ENCODE results near the gene TRIP13. TPM values are rescaled to one million over a fixed set of nuclear protein-coding genes. Genes with fewer than 3 reads are reported as not detected.

The TRIP13 gene
- total RNA-seq, 1 donor: 32.5 TPM

DNA sequence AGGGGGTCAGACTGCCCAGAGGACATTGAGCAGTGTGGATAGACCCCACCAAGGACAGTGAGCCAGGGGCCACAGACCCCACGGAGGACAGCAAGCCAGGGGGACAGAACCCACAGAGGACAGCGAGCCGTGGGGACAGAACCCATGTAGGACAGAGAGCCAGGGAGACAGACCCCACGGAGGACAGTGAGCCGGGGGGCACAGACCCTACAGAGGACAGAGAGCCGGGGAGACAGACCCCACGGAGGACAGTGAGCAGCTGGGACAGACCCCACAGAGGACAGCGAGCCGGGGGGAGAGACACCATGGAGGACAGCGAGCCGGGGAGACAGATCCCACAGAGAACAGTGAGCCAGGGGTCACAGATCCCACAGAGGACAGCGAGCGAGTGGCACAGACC is 38.5 kb upstream of the TRIP13 start:
- no peak overlapping the region for H3K4me3 ChIP-seq (ENCODE audit: low read depth, low read length)
- TF ChIP-seq, protein P1, sequence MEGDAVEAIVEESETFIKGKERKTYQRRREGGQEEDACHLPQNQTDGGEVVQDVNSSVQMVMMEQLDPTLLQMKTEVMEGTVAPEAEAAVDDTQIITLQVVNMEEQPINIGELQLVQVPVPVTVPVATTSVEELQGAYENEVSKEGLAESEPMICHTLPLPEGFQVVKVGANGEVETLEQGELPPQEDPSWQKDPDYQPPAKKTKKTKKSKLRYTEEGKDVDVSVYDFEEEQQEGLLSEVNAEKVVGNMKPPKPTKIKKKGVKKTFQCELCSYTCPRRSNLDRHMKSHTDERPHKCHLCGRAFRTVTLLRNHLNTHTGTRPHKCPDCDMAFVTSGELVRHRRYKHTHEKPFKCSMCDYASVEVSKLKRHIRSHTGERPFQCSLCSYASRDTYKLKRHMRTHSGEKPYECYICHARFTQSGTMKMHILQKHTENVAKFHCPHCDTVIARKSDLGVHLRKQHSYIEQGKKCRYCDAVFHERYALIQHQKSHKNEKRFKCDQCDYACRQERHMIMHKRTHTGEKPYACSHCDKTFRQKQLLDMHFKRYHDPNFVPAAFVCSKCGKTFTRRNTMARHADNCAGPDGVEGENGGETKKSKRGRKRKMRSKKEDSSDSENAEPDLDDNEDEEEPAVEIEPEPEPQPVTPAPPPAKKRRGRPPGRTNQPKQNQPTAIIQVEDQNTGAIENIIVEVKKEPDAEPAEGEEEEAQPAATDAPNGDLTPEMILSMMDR (IDR thresholded peaks at IDR 0.05; ENCODE audit: insufficient read depth, low read length): no peak
- no peak for DNase-seq (ENCODE audit: low read depth)

DNA sequence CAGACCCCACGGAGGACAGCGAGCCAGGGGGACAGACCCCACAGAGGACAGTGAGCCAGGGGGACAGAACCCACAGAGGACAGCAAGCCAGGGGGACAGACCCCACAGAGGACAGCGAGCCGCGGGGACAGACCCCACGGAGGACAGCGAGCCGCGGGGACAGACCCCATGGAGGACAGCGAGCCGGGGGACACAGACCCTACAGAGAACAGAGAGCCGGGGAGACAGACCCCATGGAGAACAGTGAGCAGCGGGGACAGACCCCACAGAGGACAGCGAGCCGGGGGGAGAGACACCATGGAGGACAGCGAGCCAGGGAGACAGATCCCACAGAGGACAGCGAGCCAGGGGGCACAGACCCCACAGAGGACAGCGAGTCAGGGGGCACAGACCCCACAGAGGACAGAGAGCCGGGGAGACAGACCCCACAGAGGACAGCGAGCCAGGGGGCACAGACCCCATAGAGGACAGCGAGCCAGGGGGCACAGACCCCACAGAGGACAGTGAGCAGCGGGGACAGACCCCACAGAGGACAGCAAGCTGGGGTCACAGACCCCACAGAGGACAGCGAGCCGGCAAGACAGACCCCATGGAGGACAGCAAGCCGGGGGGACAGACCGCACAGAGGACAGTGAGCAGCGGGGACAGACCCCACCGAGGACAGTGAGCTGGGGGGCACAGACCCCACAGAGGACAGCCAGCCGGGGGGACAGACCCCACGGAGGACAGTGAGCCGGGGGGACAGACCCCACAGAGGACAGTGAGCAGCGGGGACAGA is 37.5 kb upstream of the TRIP13 start:
- DNase-seq (ENCODE audit: low read depth): no peak
- no peak overlapping the region for H3K4me3 ChIP-seq (ENCODE audit: low read depth, low read length)
- TF ChIP-seq, protein P1 (IDR thresholded peaks at IDR 0.05; ENCODE audit: insufficient read depth, low read length): no peak

DNA sequence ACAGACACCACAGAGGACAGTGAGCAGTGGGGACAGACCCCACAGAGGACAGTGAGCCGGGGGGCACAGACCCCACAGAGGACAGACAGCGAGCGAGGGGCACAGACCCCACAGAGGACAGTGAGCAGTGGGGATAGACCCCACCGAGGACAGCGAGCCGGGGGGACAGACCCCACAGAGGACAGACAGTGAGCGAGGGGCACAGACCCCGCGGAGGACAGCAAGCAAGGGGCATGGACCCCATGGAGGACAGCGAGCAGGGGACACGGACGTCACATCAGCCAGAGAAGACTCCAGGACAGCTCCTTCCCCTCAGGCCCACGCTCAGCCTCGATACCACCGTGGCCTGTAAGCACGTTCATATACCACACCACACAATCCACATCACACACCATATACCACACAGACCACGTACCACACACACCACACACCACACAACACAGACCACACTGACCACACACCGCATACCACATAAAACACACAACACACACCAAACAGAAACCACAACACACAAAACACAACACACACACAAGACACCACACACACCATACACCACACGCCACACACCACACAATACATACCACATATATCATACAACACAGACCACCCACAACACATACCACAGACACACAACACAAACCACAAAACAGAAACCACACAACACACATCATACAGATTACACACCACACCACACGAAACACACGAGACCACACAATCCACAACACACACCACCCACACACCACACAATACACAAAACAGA is 36.7 kb upstream of the TRIP13 start:
- H3K4me3 ChIP-seq (ENCODE audit: low read depth, low read length): no peak overlapping the region
- TF ChIP-seq, protein P1 (IDR thresholded peaks at IDR 0.05; ENCODE audit: insufficient read depth, low read length): no peak
- DNase-seq (ENCODE audit: low read depth): no peak

DNA sequence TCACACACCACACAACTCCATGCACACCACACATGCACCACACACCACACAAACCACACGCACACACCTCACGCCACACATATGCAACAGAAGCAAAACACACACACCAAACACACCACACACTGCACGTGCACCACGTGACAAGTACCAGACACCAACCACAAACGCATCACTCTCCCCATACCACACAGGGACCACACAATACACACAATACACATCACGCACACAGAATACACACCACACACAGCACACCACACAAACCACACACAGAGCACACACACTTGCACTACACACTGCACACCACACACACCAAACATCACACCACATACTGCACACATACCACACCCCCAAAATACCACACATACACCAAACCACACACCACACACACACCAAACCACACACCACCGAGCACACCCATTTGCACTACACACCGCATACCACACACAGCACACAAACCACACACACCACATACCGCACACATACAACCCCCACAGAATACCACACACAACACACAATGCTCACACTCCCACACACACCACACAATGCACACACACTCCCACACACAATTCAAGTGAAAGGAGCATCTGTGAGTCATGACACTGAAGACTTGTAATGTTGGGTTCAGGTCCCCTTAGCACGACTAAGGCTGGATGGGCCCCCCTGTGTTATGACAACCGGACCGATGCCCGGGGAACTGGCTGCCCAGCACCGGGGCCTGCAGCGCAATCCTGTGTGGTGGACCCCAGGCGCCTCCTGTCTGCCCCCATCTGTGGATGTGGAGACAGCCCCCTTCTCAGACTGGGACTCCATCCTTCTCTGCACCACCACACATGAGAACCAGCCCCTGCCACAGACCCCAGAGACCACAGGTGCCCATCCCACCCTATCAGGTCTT is 35.9 kb upstream of the TRIP13 start:
- no peak for DNase-seq (ENCODE audit: low read depth)
- TF ChIP-seq, protein P1 (IDR thresholded peaks at IDR 0.05; ENCODE audit: insufficient read depth, low read length): no peak
- H3K4me3 ChIP-seq (ENCODE audit: low read depth, low read length): no peak overlapping the region

DNA sequence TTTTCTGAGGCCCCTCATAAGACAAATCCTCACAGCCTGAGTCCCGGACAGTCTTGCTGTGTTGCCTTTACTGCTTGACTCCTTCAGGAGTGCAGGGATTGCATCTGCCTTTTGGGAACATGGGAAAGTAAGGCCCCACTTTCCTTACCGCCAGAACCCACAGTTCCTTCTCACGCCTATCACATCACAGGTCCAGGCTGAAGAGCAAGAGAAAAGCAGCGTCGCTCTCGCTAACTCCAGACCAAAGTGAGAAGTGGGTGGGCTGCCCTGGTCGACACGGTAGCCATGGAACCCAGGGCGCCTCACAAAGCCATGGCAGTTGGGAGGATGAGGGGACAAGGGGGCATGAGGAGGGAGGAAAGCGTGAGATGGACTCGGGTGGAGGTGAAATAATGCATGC is 34.0 kb upstream of the TRIP13 start:
- no peak overlapping the region for H3K4me3 ChIP-seq (ENCODE audit: low read depth, low read length)
- no peak for DNase-seq (ENCODE audit: low read depth)

DNA sequence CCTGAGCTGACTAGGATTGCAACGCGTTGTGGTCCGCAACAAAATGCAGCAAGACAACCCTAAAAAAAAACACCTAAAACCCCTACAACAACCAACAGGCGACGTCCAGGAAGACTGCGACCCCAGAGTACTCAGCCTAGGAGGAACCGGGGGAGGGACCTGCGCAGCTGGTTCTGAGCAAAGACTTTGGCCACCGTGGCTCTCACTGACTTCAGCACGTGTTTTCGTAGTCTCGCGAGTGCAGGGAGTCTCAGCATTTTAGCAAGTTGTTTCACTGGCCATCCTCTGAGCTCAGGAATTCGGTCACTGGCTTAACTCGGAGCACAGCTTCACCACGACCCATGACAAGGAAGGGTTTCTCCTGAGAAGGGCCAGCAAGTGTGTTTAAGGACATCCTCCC is 33.3 kb upstream of the TRIP13 start:
- TF ChIP-seq, protein P1 (IDR thresholded peaks at IDR 0.05; ENCODE audit: insufficient read depth, low read length): no peak
- DNase-seq (ENCODE audit: low read depth): no peak
- no peak overlapping the region for H3K4me3 ChIP-seq (ENCODE audit: low read depth, low read length)

More for the DNA sequence above, 34.0 kb upstream of the TRIP13 start:
- TF ChIP-seq, protein P1 (IDR thresholded peaks at IDR 0.05; ENCODE audit: insufficient read depth, low read length): no peak
